Measurements from ENCODE around the gene SIVA1. TPM values are rescaled to one million over a fixed set of nuclear protein-coding genes. Genes with fewer than 3 reads are reported as not detected.
"Not testable (repeated sequence)": the region's sequence is repeated elsewhere in the genome, so short reads cannot be mapped to it uniquely, and the experiment has no call there.

The SIVA1 gene
- total RNA-seq, 1 donor from 2014 or later = 96.0 TPM

DNA sequence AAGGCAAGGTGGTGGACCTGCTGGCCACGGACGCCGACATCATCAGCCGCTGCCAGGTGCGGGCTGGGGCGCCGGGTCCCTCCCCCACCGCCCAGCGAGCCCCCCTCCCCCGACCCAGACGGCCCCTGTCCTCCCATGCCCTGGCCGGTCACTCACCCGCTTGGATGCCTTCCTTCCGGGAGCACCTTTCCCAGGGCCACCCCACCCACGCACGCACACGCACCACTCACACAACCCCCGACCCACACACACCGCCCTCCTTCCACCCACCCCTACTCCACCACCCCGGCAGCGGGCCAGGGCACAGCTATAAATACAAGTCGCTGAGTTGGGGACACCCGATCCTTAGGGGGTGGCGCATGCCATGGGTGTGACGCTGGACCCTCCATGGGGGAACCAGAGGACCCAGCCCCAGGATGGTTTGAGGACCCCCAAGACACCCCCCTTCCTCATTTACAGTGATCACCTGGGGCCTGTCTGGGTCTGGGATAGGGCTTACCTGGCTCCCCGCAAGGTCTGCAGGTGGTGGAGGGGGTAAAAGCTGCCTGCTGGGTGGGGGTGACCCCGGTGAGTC lies 28.5 kb upstream of the SIVA1 start:
- Mint-ChIP-seq H3K4me1 (ENCODE audit: low read depth) (no peaks in the 10 kb centered on the region), H3K4me3 (ENCODE audit: low read depth) (peak overlapping the region; percentile 55), H3K27ac (no peak overlapping the region), H3K9me3 (no peaks in the 10 kb centered on the region), H3K27me3 (ENCODE audit: low read depth) (no peaks in the 10 kb centered on the region), H3K36me3 (ENCODE audit: low read depth) (peaks cover 5% of the 10 kb centered on the region)
- intact Hi-C loops (cut with micrococcal nuclease) = loop anchor here (2.0 kb wide), 1 partner anchor 28 kb away; the partner anchor contains the start of gene SIVA1
- DNase-seq (ENCODE audit: low spot score) = no peak

DNA sequence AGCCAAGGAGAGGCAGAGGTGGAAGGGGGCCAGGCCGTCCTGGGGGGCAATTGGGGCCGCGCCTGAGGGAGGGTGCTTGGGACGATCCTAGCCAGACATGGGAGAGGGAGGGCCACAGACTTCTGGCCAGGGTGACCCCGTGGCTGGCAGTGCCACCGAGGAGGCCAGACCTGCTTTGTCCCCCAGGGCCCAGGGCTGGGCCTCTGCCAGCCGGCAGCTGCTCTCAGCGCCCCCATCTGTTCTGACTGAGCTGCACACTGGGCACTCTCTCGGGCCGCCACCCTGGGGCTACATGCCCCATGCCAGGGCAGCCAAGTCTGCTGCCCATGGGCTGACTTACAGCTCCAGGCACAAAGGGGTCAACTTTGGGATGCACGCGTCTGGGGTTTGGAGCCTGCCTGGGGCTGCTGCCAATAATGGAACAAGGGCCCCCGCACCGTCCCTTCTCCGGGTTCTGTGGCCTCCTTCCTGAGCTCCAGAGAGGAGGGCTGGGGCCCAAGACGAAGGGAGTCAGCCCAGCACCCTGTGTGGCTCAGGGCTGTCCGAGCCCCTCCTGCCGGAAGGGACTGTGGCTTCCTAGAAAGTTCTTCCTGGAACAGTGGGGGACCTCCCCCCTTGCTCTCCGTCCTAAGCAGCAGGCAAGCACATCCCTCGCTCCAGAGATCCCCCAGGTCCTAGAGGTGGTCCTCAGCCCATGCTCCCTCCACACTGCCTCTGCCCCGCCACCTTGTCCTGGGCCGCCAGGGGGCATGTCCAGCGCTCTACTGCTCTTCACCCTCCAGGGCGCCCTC lies 27.8 kb upstream of the SIVA1 start:
- no peaks in the 10 kb centered on the region for H3K4me1 Mint-ChIP-seq (ENCODE audit: low read depth)
- H3K36me3 Mint-ChIP-seq (ENCODE audit: low read depth) = no peaks in the 10 kb centered on the region
- H3K4me3 Mint-ChIP-seq (ENCODE audit: low read depth) = peak overlapping the region; percentile 55
- intact Hi-C loops (cut with micrococcal nuclease) = loop anchor here (2.0 kb wide), 1 partner anchor 28 kb away; the partner anchor contains the start of gene SIVA1
- no peak overlapping the region for H3K27ac Mint-ChIP-seq
- no peak for DNase-seq (ENCODE audit: low spot score)
- H3K27me3 Mint-ChIP-seq (ENCODE audit: low read depth) = no peaks in the 10 kb centered on the region
- H3K9me3 Mint-ChIP-seq = no peaks in the 10 kb centered on the region

DNA sequence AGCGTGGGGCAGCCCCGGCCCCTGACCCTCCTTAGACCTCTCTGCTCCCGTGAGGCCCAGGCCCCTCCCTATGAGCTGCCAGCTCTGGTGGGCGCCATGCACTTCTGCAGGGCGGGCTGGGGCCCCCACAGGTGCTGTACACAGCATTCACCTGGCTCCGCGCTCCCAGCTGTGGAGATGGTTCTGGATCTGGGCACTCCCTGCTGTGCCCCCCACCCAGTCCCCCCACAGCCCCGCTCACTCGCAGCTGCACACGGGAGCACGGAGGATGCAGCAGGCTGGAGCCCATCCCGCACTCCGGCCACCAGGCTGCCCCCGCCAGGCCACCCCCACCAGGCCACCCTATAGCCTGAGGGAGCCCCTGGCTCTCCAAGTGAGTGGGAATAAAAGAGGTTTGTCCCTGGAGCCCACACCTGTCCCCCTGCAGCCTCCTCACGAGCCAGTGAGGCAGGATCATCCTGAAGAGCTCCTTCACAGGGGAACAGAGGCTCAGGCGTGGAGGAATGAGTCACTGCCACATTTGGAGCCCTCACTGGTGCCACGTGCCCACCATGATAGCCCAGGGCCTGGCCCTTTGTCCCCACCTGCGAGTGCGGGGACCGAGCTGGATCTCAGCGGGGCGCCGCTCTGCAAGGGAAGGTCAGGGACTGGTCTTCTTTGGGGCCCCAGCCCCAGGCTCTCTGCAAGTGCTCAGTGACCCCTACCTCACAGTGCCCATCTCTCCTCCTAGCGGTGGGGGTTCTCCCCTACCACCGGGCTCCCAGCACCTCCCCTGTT lies 27.0 kb upstream of the SIVA1 start:
- H3K4me1 Mint-ChIP-seq (ENCODE audit: low read depth) = no peaks in the 10 kb centered on the region
- no peak for DNase-seq (ENCODE audit: low spot score)
- H3K36me3 Mint-ChIP-seq (ENCODE audit: low read depth) = no peaks in the 10 kb centered on the region
- no peaks in the 10 kb centered on the region for H3K27me3 Mint-ChIP-seq (ENCODE audit: low read depth)
- H3K27ac Mint-ChIP-seq = no peak overlapping the region
- intact Hi-C loops (cut with micrococcal nuclease) = loop anchor here (2.0 kb wide), 1 partner anchor 27 kb away; the partner anchor contains the start of gene SIVA1
- H3K4me3 Mint-ChIP-seq (ENCODE audit: low read depth) = peak overlapping the region; percentile 5
- no peaks in the 10 kb centered on the region for H3K9me3 Mint-ChIP-seq

DNA sequence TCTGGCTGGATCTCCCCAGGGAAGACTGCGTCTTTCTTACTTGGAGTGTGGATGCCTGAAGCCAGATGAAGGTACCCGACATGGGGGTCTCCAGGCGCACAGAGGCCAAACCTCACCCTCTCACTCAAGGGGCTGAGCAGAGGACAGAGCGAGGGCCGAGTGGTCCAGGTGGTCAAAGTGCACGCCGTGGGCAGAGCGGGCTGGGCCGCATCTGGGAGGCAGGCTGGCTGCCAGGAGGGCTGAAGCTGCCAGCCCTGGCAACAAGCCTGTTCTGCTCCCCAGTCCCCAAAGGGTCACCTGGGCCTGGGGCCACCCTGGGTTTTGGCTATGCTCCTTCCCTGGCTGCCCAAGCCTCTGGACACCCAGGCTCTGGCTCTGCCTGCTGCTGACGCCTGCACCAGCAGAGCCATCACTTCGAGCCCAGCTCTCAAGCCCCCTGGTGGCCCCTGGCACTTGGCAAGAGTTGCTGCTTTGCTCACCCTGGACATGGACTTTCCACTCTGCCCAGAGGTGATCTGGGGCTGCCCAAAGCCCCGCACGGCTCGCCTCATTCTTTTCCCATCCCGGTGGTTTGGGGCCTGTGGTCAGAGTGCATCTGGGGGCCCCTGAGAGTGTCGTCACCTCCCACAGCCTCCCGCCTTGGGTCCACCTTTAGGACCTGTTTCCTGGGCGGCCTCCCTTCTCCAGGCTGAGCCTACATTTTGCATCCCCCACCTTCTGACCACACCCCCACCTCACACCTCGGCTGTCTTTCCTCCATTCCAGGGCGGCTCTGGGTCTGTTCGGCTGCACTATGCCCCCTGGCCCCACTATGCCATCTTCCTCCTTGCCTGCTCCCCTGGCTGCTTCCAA lies 26.1 kb upstream of the SIVA1 start:
- DNase-seq (ENCODE audit: low spot score) = no peak
- intact Hi-C loops (cut with micrococcal nuclease) = no loop called here
- H3K36me3 Mint-ChIP-seq (ENCODE audit: low read depth) = no peaks in the 10 kb centered on the region
- H3K9me3 Mint-ChIP-seq = no peaks in the 10 kb centered on the region
- no peaks in the 10 kb centered on the region for H3K27me3 Mint-ChIP-seq (ENCODE audit: low read depth)
- no peaks in the 10 kb centered on the region for H3K4me1 Mint-ChIP-seq (ENCODE audit: low read depth)
- peak overlapping the region; percentile 5 for H3K4me3 Mint-ChIP-seq (ENCODE audit: low read depth)
- H3K27ac Mint-ChIP-seq = no peak overlapping the region

DNA sequence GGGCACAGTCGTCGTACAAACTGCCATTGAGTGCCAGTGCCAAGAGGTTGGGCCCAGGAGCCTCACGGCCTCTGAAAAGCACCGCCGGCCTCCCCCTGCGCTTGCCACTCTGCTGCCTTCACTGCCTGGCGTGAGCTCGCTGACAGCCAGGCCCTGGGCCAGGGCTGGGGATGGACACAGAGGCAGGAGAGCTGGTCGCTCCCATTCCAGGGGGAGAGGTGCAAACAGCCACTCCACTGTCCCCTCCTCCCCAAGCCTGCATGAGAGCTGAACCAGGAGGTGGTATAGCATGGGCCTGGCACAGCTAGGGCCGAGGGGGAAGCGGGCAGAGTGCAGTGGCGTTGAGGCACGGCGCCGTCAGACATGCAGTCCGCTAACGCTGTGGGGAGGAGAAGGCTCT lies 24.3 kb upstream of the SIVA1 start:
- Mint-ChIP-seq H3K4me1 (ENCODE audit: low read depth) (no peaks in the 10 kb centered on the region), H3K36me3 (ENCODE audit: low read depth) (no peaks in the 10 kb centered on the region), H3K4me3 (ENCODE audit: low read depth) (no peak overlapping the region), H3K9me3 (no peaks in the 10 kb centered on the region), H3K27me3 (ENCODE audit: low read depth) (no peaks in the 10 kb centered on the region), H3K27ac (no peak overlapping the region)
- intact Hi-C loops (cut with micrococcal nuclease) = no loop called here
- DNase-seq (ENCODE audit: low spot score) = no peak

DNA sequence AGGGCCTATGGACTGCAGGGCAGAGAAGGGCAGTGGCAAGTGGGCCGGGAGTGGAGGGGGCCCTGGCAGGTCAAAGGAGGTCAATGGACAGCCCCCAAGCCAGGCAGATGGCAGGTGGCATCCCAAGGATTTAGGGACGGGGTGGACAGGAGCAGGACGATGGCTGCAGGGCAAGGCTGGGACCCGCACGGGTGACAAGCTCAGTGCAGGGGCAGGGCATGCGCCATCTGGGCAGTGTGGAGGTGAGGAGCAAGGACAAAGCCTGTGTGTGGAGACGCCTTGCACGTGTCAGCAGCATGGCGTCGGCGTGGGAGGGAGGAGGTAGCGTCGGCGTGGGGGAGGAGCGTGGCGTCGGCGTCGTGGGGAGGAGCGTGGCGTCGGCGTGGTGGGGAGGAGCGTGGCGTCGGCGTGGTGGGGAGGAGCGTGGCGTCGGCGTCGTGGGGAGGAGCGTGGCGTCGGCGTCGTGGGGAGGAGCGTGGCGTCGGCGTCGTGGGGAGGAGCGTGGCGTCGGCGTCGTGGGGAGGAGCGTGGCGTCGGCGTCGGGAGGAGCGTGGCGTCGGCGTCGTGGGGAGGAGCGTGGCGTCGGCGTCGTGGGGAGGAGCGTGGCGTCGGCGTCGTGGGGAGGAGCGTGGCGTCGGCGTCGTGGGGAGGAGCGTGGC lies 23.6 kb upstream of the SIVA1 start:
- DNase-seq (ENCODE audit: low spot score); intact Hi-C loops (cut with micrococcal nuclease); H3K4me3 Mint-ChIP-seq (ENCODE audit: low read depth); H3K4me1 Mint-ChIP-seq (ENCODE audit: low read depth); H3K36me3 Mint-ChIP-seq (ENCODE audit: low read depth); H3K27me3 Mint-ChIP-seq (ENCODE audit: low read depth); H3K9me3 Mint-ChIP-seq; H3K27ac Mint-ChIP-seq: not testable (repeated sequence)

DNA sequence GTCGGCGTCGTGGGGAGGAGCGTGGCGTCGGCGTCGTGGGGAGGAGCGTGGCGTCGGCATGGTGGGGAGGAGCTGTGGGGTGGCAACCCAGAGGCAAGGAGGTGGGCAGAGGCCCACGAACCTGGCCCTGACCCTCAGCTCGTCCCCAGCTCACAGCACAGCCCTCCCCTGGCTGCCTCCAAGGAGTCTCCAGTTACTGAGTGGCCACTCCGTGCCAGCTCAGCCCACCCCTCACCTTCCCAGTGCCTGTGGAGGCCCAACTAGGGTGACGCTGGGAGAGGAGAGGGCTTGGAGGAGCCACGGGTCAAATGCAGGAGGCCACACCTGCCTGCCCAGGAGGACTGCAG lies 23.1 kb upstream of the SIVA1 start:
- Mint-ChIP-seq H3K27me3 (ENCODE audit: low read depth) (no peaks in the 10 kb centered on the region), H3K4me1 (ENCODE audit: low read depth) (no peaks in the 10 kb centered on the region), H3K36me3 (ENCODE audit: low read depth) (no peaks in the 10 kb centered on the region), H3K9me3 (no peaks in the 10 kb centered on the region), H3K27ac (no peak overlapping the region), H3K4me3 (ENCODE audit: low read depth) (no peak overlapping the region)
- DNase-seq (ENCODE audit: low spot score) = no peak
- intact Hi-C loops (cut with micrococcal nuclease) = no loop called here

DNA sequence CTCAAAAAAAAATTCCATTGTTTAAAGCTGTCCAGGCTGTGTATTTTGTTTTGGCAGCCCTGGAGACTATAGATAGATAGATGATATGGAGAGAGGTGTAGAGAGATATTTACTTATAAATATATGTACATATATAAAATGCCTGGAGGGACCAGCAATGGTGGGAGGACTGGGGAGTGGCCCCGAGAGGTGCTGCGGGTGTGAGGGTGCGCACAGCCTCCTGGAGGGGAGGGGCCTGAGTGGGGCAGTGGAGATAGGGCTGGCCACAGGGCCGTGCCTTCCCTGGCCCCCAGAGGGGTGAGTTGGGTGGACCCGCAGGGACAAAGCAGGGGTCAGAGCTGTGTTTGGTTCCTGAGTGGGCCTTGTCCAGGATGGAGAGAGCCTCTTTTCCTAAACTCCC lies 22.5 kb upstream of the SIVA1 start:
- no peak overlapping the region for H3K27ac Mint-ChIP-seq
- no peaks in the 10 kb centered on the region for H3K27me3 Mint-ChIP-seq (ENCODE audit: low read depth)

DNA sequence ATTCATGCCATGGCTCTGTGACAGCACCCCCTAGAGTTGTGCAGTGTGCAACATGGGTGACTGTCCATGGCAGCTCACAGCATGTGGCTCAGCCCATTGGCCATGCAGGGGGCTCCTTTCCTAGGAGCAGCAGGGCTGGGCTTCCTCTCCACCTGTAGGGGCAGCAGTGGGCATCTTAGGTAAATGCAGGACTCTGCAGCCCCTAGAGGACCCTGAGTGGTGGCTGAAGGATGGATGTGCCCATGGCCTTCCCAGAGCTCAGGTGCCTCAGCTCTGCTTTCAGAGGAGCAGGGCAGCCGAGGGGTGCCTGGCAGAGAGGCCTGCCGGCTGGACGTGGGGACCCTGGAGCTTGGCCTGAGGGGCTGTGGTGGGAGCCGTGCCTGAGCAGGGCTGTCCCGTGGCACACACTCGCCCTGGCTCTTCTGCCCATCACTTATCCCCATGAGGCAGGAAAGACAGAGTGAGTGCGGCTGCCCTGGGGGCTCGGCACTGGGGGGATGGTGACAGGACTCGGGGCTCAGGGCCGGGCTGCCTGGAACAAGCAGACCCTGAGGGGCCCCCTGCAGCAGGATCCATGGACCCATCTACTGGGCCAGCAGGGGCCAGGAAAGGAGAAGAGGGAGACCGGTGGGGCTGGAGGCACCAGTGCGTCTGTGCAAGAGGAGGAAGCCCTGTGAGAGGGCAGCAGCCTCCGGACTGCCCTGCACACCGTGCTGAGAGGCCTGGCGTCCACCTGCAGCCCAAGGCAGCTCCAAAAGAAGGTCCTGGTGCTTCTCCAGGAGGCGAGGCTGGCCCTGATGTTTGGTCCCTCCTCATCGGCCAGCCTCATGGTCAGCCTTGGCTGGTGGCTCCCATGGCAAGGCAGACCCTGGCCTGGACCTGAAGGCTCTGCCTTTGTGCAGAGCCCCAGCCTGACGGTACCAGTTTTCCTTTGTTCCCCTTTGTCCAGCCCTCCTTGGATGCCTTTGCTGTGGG lies 21.3 kb upstream of the SIVA1 start:
- no peak for DNase-seq (ENCODE audit: low spot score)
- Mint-ChIP-seq H3K4me1 (ENCODE audit: low read depth) (no peaks in the 10 kb centered on the region), H3K27ac (no peak overlapping the region), H3K36me3 (ENCODE audit: low read depth) (no peaks in the 10 kb centered on the region), H3K27me3 (ENCODE audit: low read depth) (no peaks in the 10 kb centered on the region), H3K4me3 (ENCODE audit: low read depth) (no peak overlapping the region), H3K9me3 (no peaks in the 10 kb centered on the region)
- intact Hi-C loops (cut with micrococcal nuclease) = no loop called here

More for the DNA sequence above, 22.5 kb upstream of the SIVA1 start:
- DNase-seq (ENCODE audit: low spot score) = no peak
- intact Hi-C loops (cut with micrococcal nuclease) = no loop called here
- no peak overlapping the region for H3K4me3 Mint-ChIP-seq (ENCODE audit: low read depth)
- H3K4me1 Mint-ChIP-seq (ENCODE audit: low read depth) = no peaks in the 10 kb centered on the region
- H3K36me3 Mint-ChIP-seq (ENCODE audit: low read depth) = no peaks in the 10 kb centered on the region
- H3K9me3 Mint-ChIP-seq = no peaks in the 10 kb centered on the region

DNA sequence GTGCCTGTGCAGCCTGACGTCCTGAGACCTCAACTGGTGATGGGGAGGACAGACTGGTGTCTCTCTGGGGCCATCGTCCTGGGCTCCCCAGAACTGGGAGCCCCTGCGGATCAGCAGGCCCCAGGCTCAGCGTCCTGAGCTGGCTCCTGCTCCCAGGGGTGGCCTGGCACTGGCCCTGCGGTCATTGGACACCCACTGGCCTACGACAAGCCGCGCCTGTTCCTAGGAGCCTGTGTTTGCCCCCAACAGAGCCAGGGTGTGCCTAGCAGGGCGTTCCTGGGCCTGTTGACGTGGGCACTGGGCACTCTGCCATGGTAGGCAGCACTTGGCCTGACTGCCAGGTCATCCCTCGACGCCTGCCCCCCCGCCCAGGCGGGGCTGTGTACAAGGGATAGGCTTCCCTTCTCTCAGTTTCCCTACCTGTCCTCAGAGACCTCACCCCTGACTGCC lies 20.6 kb upstream of the SIVA1 start:
- no peak overlapping the region for H3K27ac Mint-ChIP-seq
- DNase-seq (ENCODE audit: low spot score) = no peak
- H3K27me3 Mint-ChIP-seq (ENCODE audit: low read depth) = no peaks in the 10 kb centered on the region
- H3K9me3 Mint-ChIP-seq = no peaks in the 10 kb centered on the region
- intact Hi-C loops (cut with micrococcal nuclease) = no loop called here
- no peaks in the 10 kb centered on the region for H3K36me3 Mint-ChIP-seq (ENCODE audit: low read depth)
- H3K4me1 Mint-ChIP-seq (ENCODE audit: low read depth) = no peaks in the 10 kb centered on the region
- no peak overlapping the region for H3K4me3 Mint-ChIP-seq (ENCODE audit: low read depth)

DNA sequence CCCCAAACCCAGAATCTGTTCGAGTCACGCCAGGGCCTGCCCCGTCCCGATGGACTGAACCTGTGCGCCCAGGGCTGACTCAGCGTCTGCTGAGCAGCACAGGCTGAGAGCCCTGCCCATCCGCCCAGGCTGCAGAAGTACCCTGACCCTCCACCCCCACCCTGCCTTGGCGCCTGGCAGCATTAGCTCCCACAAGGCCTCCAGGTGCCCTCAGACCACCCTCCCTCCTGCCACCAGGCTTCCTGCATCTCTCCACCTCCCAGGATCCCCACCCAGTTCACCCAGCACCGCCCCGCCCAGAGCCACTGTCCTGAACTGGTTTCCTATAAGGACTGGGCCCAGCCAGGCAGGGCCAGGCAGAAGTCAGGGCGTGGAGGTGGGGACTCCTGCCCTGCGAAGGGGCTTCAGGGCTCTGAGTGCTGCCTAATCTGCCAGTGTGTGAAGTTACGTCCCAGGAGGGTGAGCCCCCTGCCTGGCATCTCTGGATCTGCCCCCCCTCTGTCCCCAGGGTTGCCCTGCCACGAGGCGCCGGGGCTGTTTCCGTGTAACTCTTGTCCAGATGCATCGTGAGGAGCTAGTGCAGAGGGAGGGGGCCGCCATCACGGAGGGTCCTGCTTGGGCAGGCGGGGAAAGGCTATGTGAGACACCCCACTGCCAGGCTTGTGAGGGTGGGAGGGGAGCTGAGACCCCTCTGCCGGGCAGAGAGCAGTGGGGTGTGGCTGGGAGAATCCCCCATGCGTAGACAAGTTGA lies 19.8 kb upstream of the SIVA1 start:
- no peaks in the 10 kb centered on the region for H3K27me3 Mint-ChIP-seq (ENCODE audit: low read depth)
- H3K27ac Mint-ChIP-seq = no peak overlapping the region
- intact Hi-C loops (cut with micrococcal nuclease) = no loop called here
- H3K4me3 Mint-ChIP-seq (ENCODE audit: low read depth) = no peak overlapping the region
- no peaks in the 10 kb centered on the region for H3K9me3 Mint-ChIP-seq
- no peaks in the 10 kb centered on the region for H3K4me1 Mint-ChIP-seq (ENCODE audit: low read depth)
- H3K36me3 Mint-ChIP-seq (ENCODE audit: low read depth) = no peaks in the 10 kb centered on the region
- DNase-seq (ENCODE audit: low spot score) = no peak

Data from activated T-helper 2 cell treated with anti-CD3 and anti-CD28 coated beads, Interferon-gamma antibody, Interleukin-2, Interleukin-4, amounts not matched to agents 10 μg/mL and 5 μg/mL and 100 μg/mL, durations not matched to agents 14 hours and 24 hours and 36 hours (primary cell).